GM12878 (cell line): Measurements from ENCODE around the gene DCUN1D3. TPM values are rescaled to one million over a fixed set of nuclear protein-coding genes. Genes with fewer than 3 reads are reported as not detected.

ENCODE experiments used
- ATAC-seq: fragments of 200-7000 bp; cut with Tn5 transposase; 3 replicates; pipeline ENCODE4 v1.9.1; 2020; ENCODE audit warnings: mild to moderate bottlenecking, moderate library complexity
- BruUV-seq: library from RNA; stranded (reverse); fragments of 400-500 nt; replicated peaks from 2 replicates; lab custom pipeline; 2021; lab: Mats Ljungman, UMichigan
- CTCF ChIA-PET: fragments of 300-600 bp; sonication (Branson Sonifier 250); formaldehyde crosslinking; extraction: SDS; loops from one replicate; lab custom pipeline; 2021; ENCODE audit warnings: inconsistent platforms; lab: Yijun Ruan, JAX
- POLR2A ChIA-PET: fragments of 350-600 bp; formaldehyde crosslinking; extraction: SDS; loops from one replicate; lab custom pipeline; 2021; ENCODE audit warnings: inconsistent platforms; lab: Charles Lee
- RAD21 ChIA-PET: fragments of 300-600 bp; sonication (Branson Sonifier 250); formaldehyde crosslinking; loops from one replicate; lab custom pipeline; 2023; ENCODE audit warnings: antibody characterized with exemption; ENCODE audit not compliant: unreplicated experiment; lab: Charles Lee
- SMC1A ChIA-PET: fragments of 300-600 bp; sonication (Branson Sonifier 250); formaldehyde crosslinking; loops from one replicate; lab custom pipeline; 2023; ENCODE audit not compliant: unreplicated experiment, uncharacterized antibody; lab: Charles Lee
- DNase-seq: peaks from one replicate; pipeline ENCODE4 v3.0.0-alpha.2; 2011; ENCODE audit warnings: low read depth, low spot score
- FAIRE-seq: peaks from 3 replicates; lab custom pipeline; 2011; peaks lifted over from hg19 to GRCh38; lab: Jason Lieb, UNC
- H2AFZ ChIP-seq: 2 replicates; pipeline ENCODE4 v1.6.0; 2011; ENCODE audit warnings: low read depth, low read length, control low read depth; ENCODE audit not compliant: control insufficient read depth
- H3K27ac ChIP-seq: 2 replicates; pipeline ENCODE4 v1.5.1; 2011; ENCODE audit warnings: control low read depth; ENCODE audit not compliant: control insufficient read depth, insufficient read depth
- H3K27me3 ChIP-seq, 2 experiments: replicated peaks in 1 of 2; 2 replicates each; pipeline versions ENCODE4 v1.6.0 to v1.6.1; 2011; ENCODE audit warnings: low read length in 1 of 2; ENCODE audit not compliant: control insufficient read depth in 2 of 2, insufficient read depth in 2 of 2
- H3K36me3 ChIP-seq, 2 experiments: 2 replicates each; pipeline ENCODE4 v1.5.1; 2011; ENCODE audit warnings: low read length in 1 of 2; ENCODE audit not compliant: control insufficient read depth in 2 of 2, insufficient read depth in 2 of 2
- H3K4me1 ChIP-seq: 2 replicates; pipeline ENCODE4 v1.6.1; 2011; ENCODE audit warnings: mild to moderate bottlenecking, low read length, moderate library complexity, mixed read lengths; ENCODE audit not compliant: control insufficient read depth, insufficient read depth
- H3K4me2 ChIP-seq: 2 replicates; pipeline ENCODE4 v1.6.0; 2011; ENCODE audit warnings: control low read depth; ENCODE audit not compliant: control insufficient read depth, insufficient read depth
- H3K4me3 ChIP-seq: fragments of 200-600 bp; sonication (generic); 2 replicates; pipeline ENCODE4 v1.5.1; 2016
- H3K79me2 ChIP-seq: 2 replicates; pipeline ENCODE4 v1.6.0; 2011; ENCODE audit warnings: low read length; ENCODE audit not compliant: control insufficient read depth, insufficient read depth
- H3K9ac ChIP-seq: 2 replicates; pipeline ENCODE4 v1.8.0; 2011; ENCODE audit warnings: low read length, control low read depth, mixed read lengths; ENCODE audit not compliant: control insufficient read depth, insufficient read depth
- H3K9me3 ChIP-seq: replicated peaks from 3 replicates; pipeline ENCODE4 v1.5.1; 2011; ENCODE audit warnings: mild to moderate bottlenecking, low read length; ENCODE audit not compliant: control insufficient read depth, insufficient read depth
- H4K20me1 ChIP-seq: 2 replicates; pipeline ENCODE4 v1.6.0; 2011; ENCODE audit not compliant: control insufficient read depth, insufficient read depth
- BCL11A ChIP-seq: IDR thresholded peaks from 2 replicates; pipeline ENCODE4 v1.6.1; 2011; ENCODE audit warnings: low read depth, low read length
- GABPA ChIP-seq: IDR thresholded peaks from 2 replicates; pipeline ENCODE4 v1.6.1; 2014; ENCODE audit warnings: antibody characterized with exemption, low read depth, mild to moderate bottlenecking, inconsistent platforms
- JUNB ChIP-seq: IDR thresholded peaks from 2 replicates; pipeline ENCODE4 v1.6.1; 2016; ENCODE audit warnings: antibody characterized with exemption, mild to moderate bottlenecking
- MYB ChIP-seq: fragments of 150-350 bp; IDR thresholded peaks from 2 replicates; pipeline ENCODE4 v1.6.1; 2014; ENCODE audit warnings: mild to moderate bottlenecking, low read depth, low read length, borderline replicate concordance
- MYC ChIP-seq: IDR thresholded peaks from 2 replicates; pipeline ENCODE4 v1.6.1; 2011; ENCODE audit warnings: mild to moderate bottlenecking, low read length, moderate library complexity, inconsistent platforms; ENCODE audit not compliant: insufficient read depth, insufficient replicate concordance, insufficient read length, severe bottlenecking
- POLR2A ChIP-seq: IDR thresholded peaks from 2 replicates; pipeline ENCODE4 v1.6.1; 2011; ENCODE audit warnings: low read depth, mild to moderate bottlenecking, low read length
- POU2F2 ChIP-seq: IDR thresholded peaks from 3 replicates; pipeline ENCODE4 v1.6.1; 2011; ENCODE audit warnings: low read depth, mild to moderate bottlenecking, low read length, borderline replicate concordance
- RELB ChIP-seq: fragments of 450-650 bp; IDR thresholded peaks from 2 replicates; pipeline ENCODE4 v1.6.1; 2017; ENCODE audit warnings: low read depth, mild to moderate bottlenecking, moderate library complexity
- SRF ChIP-seq, 2 experiments: IDR thresholded peaks; 2 replicates each; pipeline ENCODE4 v1.6.1; 2011; ENCODE audit warnings: low read depth in 2 of 2, low read length in 2 of 2, mild to moderate bottlenecking in 1 of 2, moderate library complexity in 1 of 2
- WRNIP1 ChIP-seq: IDR thresholded peaks from 2 replicates; pipeline ENCODE4 v1.6.1; 2011; ENCODE audit warnings: low read depth, low read length, improper control_type of control experiment, borderline replicate concordance
- YBX1 ChIP-seq: fragments of 450-650 bp; IDR thresholded peaks from 2 replicates; pipeline ENCODE4 v1.6.1; 2016; ENCODE audit warnings: antibody characterized with exemption
- ZBTB40 ChIP-seq: fragments of 450-650 bp; IDR thresholded peaks from 2 replicates; pipeline ENCODE4 v1.6.1; 2016; ENCODE audit warnings: mild to moderate bottlenecking, moderate library complexity, borderline replicate concordance
- WGBS: methylation state at CpG from one replicate; pipeline ENCODE4 v1.1.6; 2016; ENCODE audit warnings: low lambda C conversion rate; ENCODE audit not compliant: insufficient replicate concordance, insufficient coverage; ENCODE audit errors: missing lambda C conversion rate; 5-methylcytosine and 5-hydroxymethylcytosine counted together
- in situ Hi-C: fragments of 300-500 bp; cut with MboI; formaldehyde crosslinking; loops from 9 replicates; pipeline ENCODE4 v1.14.3; 2018; ENCODE audit warnings: mixed read lengths
- intact Hi-C: fragments of 100-400 bp; cut with micrococcal nuclease; formaldehyde crosslinking; loops from one replicate; pipeline ENCODE4 v1.14.2; 2022; ENCODE audit not compliant: unreplicated experiment
- polyA plus RNA-seq, 11 experiments: library from polyadenylated mRNA; depleted of rRNA in 4 of 11; unstranded in 6 of 11; stranded (reverse) in 5 of 11; fragments of >200 nt; fragmentation: Nextera tagmentation in 4 of 11; fragmentation: Illumina TruSeq in 1 of 11; extraction: Ambion mirVana in 4 of 11; extraction: Trizol in 1 of 11; gene quantifications; 1 replicate in 1 of 11; 2 replicates in 10 of 11; pipeline versions ENCODE4 v1.2.1 to v1.2.3, GENCODE V29; 2011 to 2016; ENCODE audit warnings: inconsistent platforms in 2 of 11, missing spikeins in 2 of 11, low read depth in 1 of 11
- total RNA-seq, 4 experiments: library from RNA; depleted of rRNA in 3 of 4; stranded (reverse); fragments of >200 nt in 3 of 4; fragmentation: Illumina TruSeq in 1 of 4; extraction: Trizol in 1 of 4; gene quantifications; 2 replicates each; pipeline versions ENCODE4 v1.2.1 to v1.2.3, GENCODE V29; 2013 to 2021

DCUN1D3 gene
- total and polyA plus RNA-seq, 10 of the 15 experiments (the other 5 are each of a cell fraction or from before 2014, with no cell fraction given), result 0.47 to 4.5 (median 1.9) TPM

- 6% methylated on average over 2 of the region's 2 CpGs for WGBS
- no peak overlapping the region for H3K9ac ChIP-seq
- no peaks in the 10 kb centered on the region for H3K9me3 ChIP-seq
- H3K4me3 ChIP-seq, result no peak overlapping the region
- no TSS peak for BruUV-seq
- DNase-seq (no peak), FAIRE-seq (no peak), ATAC-seq (no peak; the same call in 2 of the 3 replicates)
- H4K20me1 ChIP-seq, result no peaks in the 10 kb centered on the region
- H3K79me2 ChIP-seq, result no peaks in the 10 kb centered on the region
- ChIA-PET CTCF (interaction anchor here (0.7 to 1.2 kb wide), 2 partner anchors 39 to 87 kb away, joined by 3 to 5 read pairs; no protein-coding TSS in a partner anchor), SMC1A (interaction anchor here (0.8 to 1.3 kb wide), 2 partner anchors 8 to 17 kb away, joined by 3 to 6 read pairs; no protein-coding TSS in a partner anchor), POLR2A (interaction anchor here (0.6 to 0.7 kb wide), 2 partner anchors 96 to 133 kb away, joined by 3 to 4 read pairs; no protein-coding TSS in a partner anchor), RAD21 (interaction anchor here (1.1 kb wide), 1 partner anchor 60 kb away, joined by 3 read pairs; no protein-coding TSS in a partner anchor)
- no peaks in the 10 kb centered on the region for H3K27me3 ChIP-seq
- H3K27ac ChIP-seq, result no peak overlapping the region
- TF ChIP-seq GABPA (no peak), MYB (no peak), JUNB (0 out of 2 replicates have a peak, but pooled peaks have one; percentile 15), POU2F2 (no peak)
- in situ Hi-C loops (no loop called here), intact Hi-C loops (no loop called here)
- no peak overlapping the region for H3K4me2 ChIP-seq
- no peak overlapping the region for H2AFZ ChIP-seq
- peaks cover 4% of the 10 kb centered on the region for H3K4me1 ChIP-seq
- H3K36me3 ChIP-seq, result no peaks in the 10 kb centered on the region
Measured at GRCh38 chr16:20938426-20938825, 38.3 kb upstream of the DCUN1D3 start.

GRCh38 chr16:20937736-20938135 lies 37.6 kb upstream of the DCUN1D3 start:
- Histone ChIP-seq H3K36me3 (no peaks in the 10 kb centered on the region), H3K9me3 (no peaks in the 10 kb centered on the region), H3K79me2 (no peaks in the 10 kb centered on the region), H3K9ac (no peak overlapping the region), H3K27ac (no peak overlapping the region), H3K4me3 (no peak overlapping the region), H3K4me1 (0 out of 2 replicates have a peak, but pooled peaks cover 3% of the 10 kb centered on the region), H3K4me2 (no peak overlapping the region), H3K27me3 (no peaks in the 10 kb centered on the region), H4K20me1 (no peaks in the 10 kb centered on the region), H2AFZ (no peak overlapping the region)
- 79% methylated on average over 6 of the region's 6 CpGs for WGBS
- in situ Hi-C loops (no loop called here), intact Hi-C loops (no loop called here)
- FAIRE-seq, result no peak
- ATAC-seq, result no peak
- DNase-seq, result no peak
- POLR2A ChIA-PET, result interaction anchor here (0.6 to 0.7 kb wide), 2 partner anchors 95 to 133 kb away, joined by 3 to 4 read pairs; no protein-coding TSS in a partner anchor
- RAD21 ChIA-PET, result interaction anchor here (1.1 kb wide), 1 partner anchor 59 kb away, joined by 3 read pairs; no protein-coding TSS in a partner anchor
- no TSS peak for BruUV-seq
- SMC1A ChIA-PET, result no interaction called here
- CTCF ChIA-PET, result interaction anchor here (1.2 kb wide), 1 partner anchor 87 kb away, joined by 5 read pairs; no protein-coding TSS in a partner anchor
- TF ChIP-seq RELB (no peak), YBX1 (no peak), BCL11A (no peak), WRNIP1 (no peak), SRF (IDR thresholded peaks at IDR 0.05; ENCODE audit: low read depth in 2 of 2, low read length in 2 of 2) (no peak), ZBTB40 (no peak), POLR2A (no peak), MYC (no peak)
